Measurements from ENCODE around the gene ARPP21.

The ARPP21 gene

DNA sequence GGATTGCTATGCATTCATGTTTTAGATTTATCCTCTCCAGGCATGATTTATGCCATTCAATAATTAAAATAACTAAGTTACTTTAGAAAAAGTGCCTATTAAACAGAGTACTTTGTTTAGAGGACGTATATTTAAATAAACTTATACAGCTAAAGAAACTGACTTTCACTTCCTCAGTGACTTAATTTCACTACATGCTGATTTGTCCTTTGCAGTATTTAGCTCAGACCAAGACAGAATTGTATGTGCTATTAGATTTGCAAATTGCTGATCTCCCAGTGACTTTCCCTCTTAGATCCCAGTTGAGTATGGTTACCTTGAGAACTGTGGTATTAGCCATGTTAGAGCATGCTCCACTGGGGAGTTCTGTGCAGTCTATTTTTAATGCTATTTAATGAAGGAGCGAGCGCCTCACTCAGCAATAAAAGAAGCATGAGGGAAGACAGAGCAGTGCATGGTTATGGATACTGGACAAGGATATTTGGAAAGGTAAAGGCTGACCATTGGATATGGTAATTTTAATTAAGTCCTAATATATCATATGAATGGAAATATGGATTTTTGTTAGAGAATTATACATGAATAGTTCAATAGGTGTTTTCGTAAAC, 2.7 kb downstream of the ARPP21 start:
- DNase-seq (ENCODE audit: low read depth): no peak

GRCh38 chr3:35643495-35643894, 4.2 kb downstream of the ARPP21 start:
- DNase-seq (ENCODE audit: low read depth): no peak

DNA sequence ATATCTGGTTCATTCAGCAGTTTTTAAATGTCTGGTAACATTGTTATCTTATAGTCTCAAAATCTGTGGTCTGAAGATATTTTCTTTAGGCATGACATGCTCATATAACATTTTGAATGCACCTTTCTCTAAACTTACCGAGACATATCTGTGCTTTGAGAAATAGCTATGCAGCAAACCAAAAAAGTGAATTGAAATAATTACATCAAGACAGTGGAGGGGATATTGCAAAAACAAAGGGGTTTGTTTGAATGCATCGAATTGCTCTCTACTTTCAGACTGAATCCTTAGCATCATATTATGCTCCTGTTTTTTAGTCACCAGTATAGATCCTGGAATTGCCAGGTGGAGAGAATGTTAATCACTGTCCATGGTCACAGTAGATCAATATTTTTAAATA, 5.1 kb downstream of the ARPP21 start:
- DNase-seq (ENCODE audit: low read depth): no peak

- DNase-seq (ENCODE audit: low read depth): no peak
Measured at GRCh38 chr3:35645189-35645588, 5.9 kb downstream of the ARPP21 start.

DNA sequence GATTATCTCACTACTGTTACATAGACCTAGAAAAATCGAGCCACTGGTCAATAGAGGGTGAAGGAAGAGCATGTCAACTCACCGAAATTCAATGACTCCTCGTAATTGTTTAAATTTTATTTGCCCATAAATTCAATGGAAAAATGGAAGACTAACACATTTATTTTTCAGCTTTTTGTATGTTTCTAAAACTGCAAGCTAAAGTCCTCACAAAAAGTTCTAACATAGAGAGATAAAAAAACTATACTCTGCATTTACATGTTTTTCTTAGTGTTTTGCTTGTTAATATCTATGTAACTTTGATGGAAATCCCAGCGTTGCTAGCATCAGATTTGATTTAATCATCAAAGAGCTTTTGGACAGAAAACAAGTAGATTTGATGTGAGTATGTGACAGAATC, 6.8 kb downstream of the ARPP21 start:
- no peak for DNase-seq (ENCODE audit: low read depth)

DNA sequence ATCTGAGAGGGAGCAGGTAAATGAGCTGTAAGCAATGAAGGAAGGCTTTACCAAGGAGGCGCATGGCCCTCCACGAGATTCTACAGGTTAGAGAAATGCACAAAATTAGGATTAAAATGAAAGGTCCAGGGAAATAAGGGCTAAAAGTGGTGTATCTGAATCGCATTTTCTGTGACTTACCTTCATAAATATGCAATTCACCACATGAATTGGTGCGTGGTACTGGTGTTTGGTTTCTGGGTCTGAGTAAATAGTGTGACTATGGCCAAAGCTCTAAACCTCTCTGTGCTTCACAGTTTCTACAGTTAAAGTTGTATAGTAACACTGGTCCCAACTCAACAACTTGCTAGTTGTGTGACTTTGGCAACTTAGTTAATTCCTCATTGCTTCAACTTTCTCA, 8.1 kb downstream of the ARPP21 start:
- DNase-seq (ENCODE audit: low read depth): no peak

- DNase-seq (ENCODE audit: low read depth): no peak
Measured at GRCh38 chr3:35648347-35648746, 9.0 kb downstream of the ARPP21 start.

DNA sequence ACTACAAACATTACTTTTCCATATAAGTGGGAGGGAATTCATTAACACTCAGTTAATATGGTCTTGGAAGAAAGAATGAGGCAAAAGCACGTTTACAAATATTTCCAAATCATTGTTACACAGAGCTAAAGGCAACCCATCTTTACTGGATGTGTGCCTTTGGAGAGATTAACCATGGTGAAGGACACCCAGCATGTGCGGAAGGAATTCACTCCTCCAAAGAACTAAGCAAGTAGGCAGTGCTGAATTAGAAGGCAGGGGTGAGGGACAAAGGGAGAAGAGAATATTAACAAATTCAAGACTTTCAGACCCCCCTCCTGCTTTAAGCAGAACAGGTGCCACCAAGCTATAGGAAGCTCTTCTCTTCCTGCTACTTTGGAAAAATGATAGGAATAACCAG, 10.1 kb downstream of the ARPP21 start:
- DNase-seq (ENCODE audit: low read depth): no peak

- DNase-seq (ENCODE audit: low read depth): no peak
Measured at GRCh38 chr3:35651426-35651825, 12.1 kb downstream of the ARPP21 start.

DNA sequence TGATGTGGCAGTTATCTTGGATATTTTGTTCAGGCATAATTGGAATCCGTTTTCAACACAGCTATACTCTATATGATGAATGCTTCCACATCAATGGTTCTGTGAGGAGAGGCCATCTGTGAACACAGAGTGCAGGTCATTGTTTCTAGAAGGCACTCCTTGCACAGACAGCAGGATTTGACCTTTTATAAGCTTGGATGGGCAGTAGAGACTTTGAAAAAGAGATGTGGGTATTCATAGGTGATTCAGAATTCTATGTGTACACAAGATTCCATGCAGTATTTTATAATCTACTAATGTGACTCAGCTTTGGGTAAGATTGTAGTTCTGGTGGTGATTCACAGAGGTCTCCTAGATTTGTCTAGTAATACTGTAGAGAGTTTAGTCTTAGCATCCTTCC, 12.5 kb downstream of the ARPP21 start:
- DNase-seq (ENCODE audit: low read depth): no peak

DNA sequence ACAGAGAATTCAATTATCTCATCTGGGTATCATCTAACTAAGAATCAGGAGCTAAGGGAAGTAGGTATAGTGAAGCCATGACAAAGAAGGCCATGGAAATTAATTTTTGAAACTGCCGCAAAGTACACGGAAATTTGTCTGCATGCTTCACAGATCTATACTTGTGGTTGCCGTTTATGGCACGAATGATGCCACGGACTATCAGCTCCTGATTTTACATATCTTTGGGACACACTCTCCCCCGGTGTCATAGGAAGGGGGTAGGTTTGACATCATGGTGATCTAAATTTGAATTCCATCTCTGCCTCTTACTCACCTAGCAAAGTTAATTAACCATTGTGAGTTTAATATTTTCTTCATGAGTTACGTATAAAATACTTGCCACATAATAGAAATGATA, 14.0 kb downstream of the ARPP21 start:
- DNase-seq (ENCODE audit: low read depth): no peak

DNA sequence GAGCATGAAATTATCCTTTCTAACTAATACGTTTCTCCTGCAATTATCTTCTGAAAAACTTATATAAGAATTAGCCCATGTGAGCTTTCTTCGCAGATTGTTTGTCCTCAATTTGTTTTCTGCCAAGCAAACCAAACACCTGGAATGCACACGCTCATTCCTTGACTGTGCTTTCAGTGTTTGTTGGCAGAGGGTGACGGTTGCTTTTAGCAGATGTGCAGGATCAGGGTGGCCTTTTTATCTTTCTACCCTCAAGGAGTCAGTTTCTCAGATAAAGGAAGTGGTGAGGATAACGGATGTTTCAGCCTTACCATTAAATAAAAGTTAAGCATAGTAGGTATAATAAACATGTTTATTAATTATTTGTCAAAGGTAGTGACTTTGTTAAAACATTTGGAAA, 15.2 kb downstream of the ARPP21 start:
- no peak for DNase-seq (ENCODE audit: low read depth)

DNA sequence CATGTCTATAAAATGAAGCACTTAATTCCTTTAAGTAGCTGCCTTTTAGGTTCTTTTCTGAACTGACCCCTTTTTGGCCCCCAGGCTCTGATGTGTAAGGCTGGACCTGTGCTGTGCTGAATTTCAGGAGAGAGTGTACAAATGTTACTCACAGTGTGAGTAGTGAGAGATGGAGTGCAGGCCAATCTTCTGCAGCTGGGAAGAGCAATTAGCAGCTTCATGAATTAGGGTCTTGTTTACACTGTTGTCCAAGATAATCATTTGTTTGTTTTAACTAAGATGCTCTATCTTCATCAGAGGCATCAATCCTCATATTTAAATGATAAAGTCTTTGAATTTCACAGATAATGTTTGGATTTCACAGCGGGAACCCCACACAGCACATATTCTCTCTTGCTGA, 19.4 kb downstream of the ARPP21 start:
- no peak for DNase-seq (ENCODE audit: low read depth)

DNA sequence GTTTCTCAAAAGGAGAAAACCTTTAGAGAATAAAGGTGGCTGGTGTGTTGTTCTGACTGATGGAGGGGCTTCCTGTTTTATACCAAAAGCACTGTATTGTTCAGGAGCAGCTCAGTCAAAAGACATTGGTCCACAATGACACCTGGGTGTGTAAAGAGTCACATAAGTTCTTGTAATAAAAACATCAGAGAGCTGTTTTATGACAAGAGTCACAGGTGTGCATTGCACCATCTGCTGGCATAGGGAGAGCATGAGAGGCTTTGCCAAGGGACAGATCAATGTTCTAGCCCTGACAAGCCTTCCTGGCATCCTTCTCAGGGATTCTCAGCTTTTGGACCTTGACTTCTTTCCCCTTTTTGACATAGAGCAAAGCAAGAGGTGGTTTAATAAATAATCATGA, 20.4 kb downstream of the ARPP21 start:
- no peak for DNase-seq (ENCODE audit: low read depth)

GRCh38 chr3:35663471-35663870, 24.1 kb downstream of the ARPP21 start:
- no peak for DNase-seq (ENCODE audit: low read depth)

- DNase-seq (ENCODE audit: low read depth): no peak
Measured at GRCh38 chr3:35664460-35664919, 25.2 kb downstream of the ARPP21 start.

DNA sequence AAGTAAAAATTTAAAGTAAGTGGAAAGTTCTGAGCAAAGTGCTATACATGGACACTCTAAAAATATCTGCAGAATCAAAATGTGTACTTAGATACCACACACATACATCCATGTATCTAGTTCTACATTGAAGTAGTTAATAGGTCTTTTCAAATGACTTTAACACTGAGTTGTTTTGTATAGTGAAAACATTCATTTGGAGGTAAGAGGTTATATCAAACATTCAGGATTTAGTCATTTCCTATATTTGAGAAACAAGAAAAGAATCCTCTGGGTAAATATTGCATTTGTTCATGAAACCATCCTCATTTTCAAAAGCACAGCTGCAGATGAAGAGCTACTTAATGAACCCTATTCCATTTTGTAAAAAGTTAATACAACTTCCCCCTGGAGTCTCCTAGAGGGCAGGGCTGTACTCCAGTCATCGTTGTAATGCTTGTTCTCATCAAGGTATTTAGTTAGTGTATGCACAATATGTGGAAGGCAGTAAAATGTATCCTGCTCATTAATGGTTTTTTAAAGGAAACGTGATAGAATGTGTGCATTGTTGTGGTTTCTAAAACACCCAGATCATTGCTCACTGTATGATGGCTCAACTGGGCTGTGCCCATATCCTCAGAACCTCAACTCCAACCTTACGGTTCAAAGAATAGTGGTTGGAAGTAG, 26.2 kb downstream of the ARPP21 start:
- no peak for DNase-seq (ENCODE audit: low read depth)

GRCh38 chr3:35666888-35667287, 27.6 kb downstream of the ARPP21 start:
- no peak for DNase-seq (ENCODE audit: low read depth)

DNA sequence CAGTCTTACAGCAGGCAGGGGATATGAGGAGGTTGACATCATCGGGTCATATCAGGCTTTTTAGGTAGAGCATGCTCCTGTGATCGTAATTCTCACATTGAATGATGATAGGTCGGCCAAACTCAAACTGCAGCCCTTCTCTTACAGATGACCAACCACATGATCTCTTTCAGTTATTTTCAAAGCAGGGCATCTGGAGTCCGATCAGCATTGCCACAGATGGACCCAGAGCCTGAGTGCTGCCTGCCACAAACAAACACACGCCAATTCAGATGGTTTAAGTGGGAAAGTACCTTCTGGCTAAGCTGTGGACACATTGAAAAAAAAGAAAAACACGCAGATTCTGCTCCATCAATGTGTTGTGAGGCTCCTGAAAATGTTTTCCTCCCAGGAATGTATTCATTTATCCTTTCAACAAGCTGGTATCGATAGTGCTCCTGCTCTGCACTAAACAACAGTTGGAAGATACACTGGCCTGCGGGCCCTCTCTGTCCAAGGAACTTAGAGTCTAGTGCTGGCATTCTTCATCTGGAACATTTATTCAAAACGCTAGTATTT, 31.2 kb downstream of the ARPP21 start:
- DNase-seq (ENCODE audit: low read depth): no peak

- DNase-seq (ENCODE audit: low read depth): no peak
Measured at GRCh38 chr3:35671483-35671882, 32.2 kb downstream of the ARPP21 start.

GRCh38 chr3:35673017-35673416, 33.7 kb downstream of the ARPP21 start:
- DNase-seq (ENCODE audit: low read depth): no peak

GRCh38 chr3:35674451-35675109, 35.3 kb downstream of the ARPP21 start:
- no peak for DNase-seq (ENCODE audit: low read depth)

DNA sequence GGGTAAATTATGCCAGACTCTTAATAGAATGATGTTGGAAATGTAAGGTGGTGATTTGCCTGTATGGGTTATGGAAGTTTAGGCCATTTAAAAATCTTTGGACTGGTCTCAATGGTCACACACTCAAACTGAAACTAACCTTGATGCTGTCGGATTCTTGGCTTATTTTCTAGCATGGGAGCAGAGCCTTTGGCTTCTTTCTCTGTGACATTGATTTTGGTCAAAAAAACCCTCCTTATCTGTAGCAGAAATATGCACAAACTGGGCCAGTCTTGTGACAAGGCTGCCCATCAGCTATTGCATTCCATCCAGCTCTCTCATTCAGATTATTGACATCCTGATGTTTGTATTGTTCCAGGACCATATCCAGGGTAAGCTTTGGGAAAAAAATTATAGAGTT, 35.9 kb downstream of the ARPP21 start:
- DNase-seq (ENCODE audit: low read depth): no peak
